ENCODE data around the gene SURF4. TPM values are rescaled to one million over a fixed set of nuclear protein-coding genes. Genes with fewer than 3 reads are reported as not detected.

SURF4 gene
- total RNA-seq, 1 experiment from 2014 or later, result 171 TPM

GRCh38 chr9:133355881-133356357, 19.9 kb downstream of the SURF4 start:
- Mint-ChIP-seq H3K9me3 (no peaks in the 10 kb centered on the region), H3K27me3 (ENCODE audit: low read depth) (no peaks in the 10 kb centered on the region), H3K27ac (no peak overlapping the region; the same call in 1 of the 2 replicates), H3K4me1 (peaks cover 17% of the 10 kb centered on the region), H3K36me3 (peaks cover 33% of the 10 kb centered on the region), H3K4me3 (peak overlapping the region; percentile 90)
- TF ChIP-seq TP53 (CRISPR knock-in tag; IDR thresholded peaks at IDR 0.05) (no peak), IRF2 (CRISPR knock-in tag; IDR thresholded peaks at IDR 0.05; ENCODE audit: borderline replicate concordance, low read depth) (no peak), TEAD4 (CRISPR knock-in tag; IDR thresholded peaks at IDR 0.05) (no peak), NR1H2 (CRISPR knock-in tag; IDR thresholded peaks at IDR 0.05) (no peak), JUN (CRISPR knock-in tag; IDR thresholded peaks at IDR 0.05) (no peak), ERG (CRISPR knock-in tag; IDR thresholded peaks at IDR 0.05) (no peak), SMAD3 (CRISPR knock-in tag; IDR thresholded peaks at IDR 0.05; ENCODE audit: borderline replicate concordance) (no peak), PRRX2 (CRISPR knock-in tag; IDR thresholded peaks at IDR 0.05) (no peak), ZNF138 (CRISPR knock-in tag; conservative IDR thresholded peaks at IDR 0.05) (no peak), ESRRA (CRISPR knock-in tag; IDR thresholded peaks at IDR 0.05; ENCODE audit: borderline replicate concordance) (no peak), HMGA2 (CRISPR knock-in tag; IDR thresholded peaks at IDR 0.05) (no peak), ZSCAN18 (CRISPR knock-in tag; IDR thresholded peaks at IDR 0.05) (no peak), JAZF1 (CRISPR knock-in tag; IDR thresholded peaks at IDR 0.05) (no peak)
- ChIA-PET CTCF (interaction anchor here (0.6 to 7.9 kb wide), 10 partner anchors 8 to 212 kb away, joined by 3 to 74 read pairs (median 6); partner anchors contain the start of genes CACFD1, MED22 and RPL7A), POLR2A (interaction anchor here (0.7 to 1.7 kb wide), 3 partner anchors 8 to 369 kb away, joined by 4 to 9 read pairs (median 7); partner anchors contain the start of genes MED22 and RPL7A)
- peak; percentile 2 for ATAC-seq
- DNase-seq (ENCODE audit: low spot score), result peak; percentile 26

- peaks cover 42% of the 10 kb centered on the region for H3K36me3 Mint-ChIP-seq
- H3K27ac Mint-ChIP-seq, result no peak overlapping the region
- H3K4me1 Mint-ChIP-seq, result peaks cover 20% of the 10 kb centered on the region
- ATAC-seq (no peak), DNase-seq (ENCODE audit: low spot score) (no peak)
- ChIA-PET POLR2A (interaction anchor here (1.0 kb wide), 1 partner anchor 13 kb away, joined by 3 read pairs; no protein-coding TSS in a partner anchor), CTCF (interaction anchor here (1.2 to 7.9 kb wide), 5 partner anchors 12 to 169 kb away, joined by 3 to 74 read pairs (median 5); partner anchors contain the start of gene CACFD1)
- no peaks in the 10 kb centered on the region for H3K9me3 Mint-ChIP-seq
- H3K27me3 Mint-ChIP-seq (ENCODE audit: low read depth), result no peaks in the 10 kb centered on the region
- H3K4me3 Mint-ChIP-seq, result peak overlapping the region; percentile 90
- TF ChIP-seq ZBTB21 (CRISPR knock-in tag; IDR thresholded peaks at IDR 0.05; ENCODE audit: borderline replicate concordance) (no peak), HMGXB4 (CRISPR knock-in tag; IDR thresholded peaks at IDR 0.05) (no peak), SOX15 (CRISPR knock-in tag; IDR thresholded peaks at IDR 0.05) (no peak), IRF1 (CRISPR knock-in tag; IDR thresholded peaks at IDR 0.05) (no peak), ZNF138 (CRISPR knock-in tag; conservative IDR thresholded peaks at IDR 0.05) (no peak), USF2 (CRISPR knock-in tag; IDR thresholded peaks at IDR 0.05) (no peak), ZBTB43 (CRISPR knock-in tag; IDR thresholded peaks at IDR 0.05) (no peak), ATF1 (CRISPR knock-in tag; IDR thresholded peaks at IDR 0.05) (no peak), ERG (CRISPR knock-in tag; IDR thresholded peaks at IDR 0.05) (no peak), OVOL2 (CRISPR knock-in tag; IDR thresholded peaks at IDR 0.05; ENCODE audit: borderline replicate concordance) (no peak), E2F1 (CRISPR knock-in tag; IDR thresholded peaks at IDR 0.05) (no peak), GABPB1 (CRISPR knock-in tag; IDR thresholded peaks at IDR 0.05) (no peak), EMX1 (CRISPR knock-in tag; IDR thresholded peaks at IDR 0.05) (no peak), CDX4 (CRISPR knock-in tag; IDR thresholded peaks at IDR 0.05; ENCODE audit: borderline replicate concordance) (no peak)
These were observed 21.1 kb downstream of the SURF4 start for GRCh38 chr9:133354766-133355165.
